ENCODE data around the gene ASS1.

ASS1 gene

DNA sequence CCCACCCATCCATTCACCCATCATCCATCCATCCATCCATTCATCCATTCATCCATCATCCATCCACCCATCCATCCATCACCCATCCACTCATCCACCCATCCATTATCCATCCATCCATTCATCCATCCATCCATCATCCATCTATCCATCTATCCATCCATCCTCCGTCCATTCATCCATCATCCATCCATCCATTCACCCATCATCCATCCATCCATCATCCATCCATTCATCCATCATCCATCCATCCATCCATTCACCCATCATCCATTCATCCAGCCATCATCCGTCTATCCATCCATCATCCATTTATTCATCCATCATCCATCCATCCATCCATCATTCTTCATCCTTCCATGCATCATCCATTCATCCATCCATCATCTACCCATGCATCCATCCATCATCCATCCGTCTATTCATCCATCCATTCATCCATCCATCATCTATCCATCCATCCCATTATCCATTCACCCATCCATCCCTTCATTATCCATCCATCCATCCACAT, 10.1 kb downstream of the ASS1 start:
- no peak overlapping the region for H3K14ac ChIP-seq (ENCODE audit: low read length in 2 of 2)
- H3K9me3 ChIP-seq (ENCODE audit: control insufficient read depth, low read length) = no peaks in the 10 kb centered on the region
- H3K27ac ChIP-seq (ENCODE audit: low read length, poor library complexity, severe bottlenecking) = no peak overlapping the region
- H3K23ac ChIP-seq (ENCODE audit: low read length in 2 of 2) = no peak overlapping the region
- H3K9ac ChIP-seq (ENCODE audit: low read length) = no peak overlapping the region
- H2BK5ac ChIP-seq (ENCODE audit: low read depth, low read length, poor library complexity, severe bottlenecking) = no peak overlapping the region
- H3K4me2 ChIP-seq (ENCODE audit: low read length, poor library complexity, severe bottlenecking) = no peak overlapping the region
- no peak overlapping the region for H2AFZ ChIP-seq (ENCODE audit: low read depth, low read length)
- H3K27me3 ChIP-seq (ENCODE audit: control insufficient read depth in 1 of 2, insufficient read depth in 1 of 2, low read length in 2 of 2) = no peaks in the 10 kb centered on the region
- no peak overlapping the region for H4K8ac ChIP-seq (ENCODE audit: low read length)
- no peak overlapping the region for H2BK120ac ChIP-seq (ENCODE audit: low read depth, low read length)
- peaks cover 42% of the 10 kb centered on the region for H3K4me1 ChIP-seq (ENCODE audit: control insufficient read depth, insufficient read depth, low read depth, low read length)
- H3K36me3 ChIP-seq (ENCODE audit: control insufficient read depth in 1 of 2, insufficient read depth in 2 of 2, low read depth in 1 of 2, low read length in 2 of 2) = peaks cover 43 to 48% of the 10 kb centered on the region in 2 experiments
- H3K4me3 ChIP-seq (ENCODE audit: insufficient read depth in 1 of 2, low read depth in 1 of 2, low read length in 2 of 2) = no peak overlapping the region
- WGBS = 63% methylated on average over 3 of the region's 3 CpGs
- no peak overlapping the region for H3K18ac ChIP-seq (ENCODE audit: low read depth in 1 of 2, low read length in 2 of 2)
- H2BK12ac ChIP-seq (ENCODE audit: low read length in 2 of 2) = no peak overlapping the region
- no peak overlapping the region for H3K4ac ChIP-seq (ENCODE audit: low read depth in 1 of 2, low read length in 2 of 2)
- H3K79me1 ChIP-seq (replicated peaks; ENCODE audit: low read length, poor library complexity, severe bottlenecking) = peaks cover 16% of the 10 kb centered on the region
- no peak for DNase-seq
- H2BK15ac ChIP-seq (ENCODE audit: low read depth, poor library complexity, severe bottlenecking) = no peak overlapping the region
- H2AK5ac ChIP-seq (ENCODE audit: low read length, severe bottlenecking) = no peak overlapping the region
- no peak overlapping the region for H4K91ac ChIP-seq (ENCODE audit: low read length)

DNA sequence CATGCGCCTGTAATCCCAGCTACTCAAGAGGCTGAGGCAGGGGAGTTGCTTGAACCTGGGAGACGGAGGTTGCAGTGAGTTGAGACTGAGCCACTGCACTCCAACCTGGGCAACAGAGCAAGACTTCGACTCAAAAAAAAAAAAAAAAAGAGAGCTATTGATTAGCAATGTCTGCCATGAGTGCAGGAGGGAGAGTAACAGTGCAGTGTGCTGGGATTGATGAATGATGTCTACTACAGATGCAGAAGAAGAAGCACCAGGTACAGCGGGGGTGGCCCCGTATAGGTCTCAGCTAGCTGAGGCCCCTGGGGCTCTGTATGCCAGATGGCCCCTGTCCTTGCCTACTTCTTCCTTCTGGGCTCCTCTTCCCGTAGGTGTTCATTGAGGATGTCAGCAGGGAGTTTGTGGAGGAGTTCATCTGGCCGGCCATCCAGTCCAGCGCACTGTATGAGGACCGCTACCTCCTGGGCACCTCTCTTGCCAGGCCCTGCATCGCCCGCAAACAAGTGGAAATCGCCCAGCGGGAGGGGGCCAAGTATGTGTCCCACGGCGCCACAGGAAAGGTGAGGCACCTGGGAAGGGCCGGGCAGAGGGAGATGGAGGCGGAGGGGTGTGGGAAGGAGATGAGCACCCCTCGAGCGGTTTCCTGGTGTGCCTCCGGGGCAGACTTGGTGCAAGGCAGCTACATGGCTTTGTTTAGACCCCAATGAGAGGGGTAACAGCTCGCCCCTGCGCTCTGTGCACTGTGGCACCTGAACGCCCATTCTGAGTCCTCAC, 13.5 kb downstream of the ASS1 start:
- H3K36me3 ChIP-seq (ENCODE audit: control insufficient read depth in 1 of 2, insufficient read depth in 2 of 2, low read depth in 1 of 2, low read length in 2 of 2) = peaks cover 52 to 63% of the 10 kb centered on the region in 2 experiments
- H4K91ac ChIP-seq (ENCODE audit: low read length) = no peak overlapping the region
- H2BK5ac ChIP-seq (ENCODE audit: low read depth, low read length, poor library complexity, severe bottlenecking) = no peak overlapping the region
- H2BK15ac ChIP-seq (ENCODE audit: low read depth, poor library complexity, severe bottlenecking) = no peak overlapping the region
- no peak overlapping the region for H3K14ac ChIP-seq (ENCODE audit: low read length in 2 of 2)
- peaks cover 11% of the 10 kb centered on the region for H3K4me1 ChIP-seq (ENCODE audit: control insufficient read depth, insufficient read depth, low read depth, low read length)
- no peak overlapping the region for H2AFZ ChIP-seq (ENCODE audit: low read depth, low read length)
- H2BK120ac ChIP-seq (ENCODE audit: low read depth, low read length) = no peak overlapping the region
- H2BK12ac ChIP-seq (ENCODE audit: low read length in 2 of 2) = no peak overlapping the region
- no peak overlapping the region for H2AK5ac ChIP-seq (ENCODE audit: low read length, severe bottlenecking)
- H4K8ac ChIP-seq (ENCODE audit: low read length) = no peak overlapping the region
- H3K23ac ChIP-seq (ENCODE audit: low read length in 2 of 2) = no peak overlapping the region
- no peak overlapping the region for H3K18ac ChIP-seq (ENCODE audit: low read depth in 1 of 2, low read length in 2 of 2)
- H3K9ac ChIP-seq (ENCODE audit: low read length) = no peak overlapping the region
- no peak for DNase-seq
- H3K9me3 ChIP-seq (ENCODE audit: control insufficient read depth, low read length) = no peaks in the 10 kb centered on the region
- peaks cover 7% of the 10 kb centered on the region for H3K79me1 ChIP-seq (replicated peaks; ENCODE audit: low read length, poor library complexity, severe bottlenecking)
- no peaks in the 10 kb centered on the region for H3K27me3 ChIP-seq (ENCODE audit: control insufficient read depth in 1 of 2, insufficient read depth in 1 of 2, low read length in 2 of 2)
- H3K4ac ChIP-seq (ENCODE audit: low read depth in 1 of 2, low read length in 2 of 2) = no peak overlapping the region
- WGBS = 93% methylated on average over 23 of the region's 23 CpGs
- H3K4me3 ChIP-seq (ENCODE audit: insufficient read depth in 1 of 2, low read depth in 1 of 2, low read length in 2 of 2) = no peak overlapping the region
- H3K27ac ChIP-seq (ENCODE audit: low read length, poor library complexity, severe bottlenecking) = no peak overlapping the region
- H3K4me2 ChIP-seq (ENCODE audit: low read length, poor library complexity, severe bottlenecking) = no peak overlapping the region

- H3K4ac ChIP-seq (ENCODE audit: low read depth in 1 of 2, low read length in 2 of 2) = no peak overlapping the region
- WGBS = 93% methylated on average over 5 of the region's 5 CpGs
Measured at GRCh38 chr9:130458804-130459067, 14.0 kb downstream of the ASS1 start.

DNA sequence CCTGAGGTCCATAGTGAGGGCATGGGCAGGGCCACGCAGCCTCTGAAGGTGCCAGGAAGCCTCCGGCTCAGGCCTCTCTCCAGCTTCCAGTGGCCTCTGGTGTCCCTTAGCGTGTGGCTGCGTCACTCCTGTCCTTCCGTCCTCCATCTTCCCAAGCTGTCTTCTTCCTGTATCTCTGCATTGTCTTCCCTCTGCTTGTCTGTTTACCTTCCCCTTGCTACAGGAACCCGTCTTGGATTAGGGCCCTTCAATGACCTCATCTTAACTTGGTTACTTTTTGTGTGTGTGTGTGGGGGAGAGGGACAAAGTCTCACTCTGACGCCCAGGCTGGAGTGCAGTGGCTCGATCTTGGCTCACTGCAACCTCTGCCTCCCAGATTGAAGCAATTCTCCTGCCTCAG, 14.4 kb downstream of the ASS1 start:
- no peak overlapping the region for H2AFZ ChIP-seq (ENCODE audit: low read depth, low read length)
- no peak for DNase-seq
- no peak overlapping the region for H3K4me2 ChIP-seq (ENCODE audit: low read length, poor library complexity, severe bottlenecking)
- no peak overlapping the region for H3K4me3 ChIP-seq (ENCODE audit: insufficient read depth in 1 of 2, low read depth in 1 of 2, low read length in 2 of 2)
- no peak overlapping the region for H3K23ac ChIP-seq (ENCODE audit: low read length in 2 of 2)
- 98% methylated on average over 6 of the region's 8 CpGs for WGBS
- H3K27ac ChIP-seq (ENCODE audit: low read length, poor library complexity, severe bottlenecking) = no peak overlapping the region
- peaks cover 57 to 69% of the 10 kb centered on the region in 2 experiments for H3K36me3 ChIP-seq (ENCODE audit: control insufficient read depth in 1 of 2, insufficient read depth in 2 of 2, low read depth in 1 of 2, low read length in 2 of 2)
- no peak overlapping the region for H2BK12ac ChIP-seq (ENCODE audit: low read length in 2 of 2)
- H3K14ac ChIP-seq (ENCODE audit: low read length in 2 of 2) = no peak overlapping the region
- no peak overlapping the region for H4K91ac ChIP-seq (ENCODE audit: low read length)
- no peaks in the 10 kb centered on the region for H3K9me3 ChIP-seq (ENCODE audit: control insufficient read depth, low read length)
- no peak overlapping the region for H3K4ac ChIP-seq (ENCODE audit: low read depth in 1 of 2, low read length in 2 of 2)
- no peak overlapping the region for H2BK120ac ChIP-seq (ENCODE audit: low read depth, low read length)
- H3K27me3 ChIP-seq (ENCODE audit: control insufficient read depth in 1 of 2, insufficient read depth in 1 of 2, low read length in 2 of 2) = no peaks in the 10 kb centered on the region
- H3K9ac ChIP-seq (ENCODE audit: low read length) = no peak overlapping the region
- peaks cover 4% of the 10 kb centered on the region for H3K79me1 ChIP-seq (replicated peaks; ENCODE audit: low read length, poor library complexity, severe bottlenecking)
- H2BK15ac ChIP-seq (ENCODE audit: low read depth, poor library complexity, severe bottlenecking) = no peak overlapping the region
- H2AK5ac ChIP-seq (ENCODE audit: low read length, severe bottlenecking) = no peak overlapping the region
- H3K4me1 ChIP-seq (ENCODE audit: control insufficient read depth, insufficient read depth, low read depth, low read length) = peaks cover 2% of the 10 kb centered on the region
- H2BK5ac ChIP-seq (ENCODE audit: low read depth, low read length, poor library complexity, severe bottlenecking) = no peak overlapping the region
- no peak overlapping the region for H4K8ac ChIP-seq (ENCODE audit: low read length)
- H3K18ac ChIP-seq (ENCODE audit: low read depth in 1 of 2, low read length in 2 of 2) = no peak overlapping the region

More at GRCh38 chr9:130458804-130459067, 14.0 kb downstream of the ASS1 start:
- H3K36me3 ChIP-seq (ENCODE audit: control insufficient read depth in 1 of 2, insufficient read depth in 2 of 2, low read depth in 1 of 2, low read length in 2 of 2) = peaks cover 57 to 68% of the 10 kb centered on the region in 2 experiments
- H2BK5ac ChIP-seq (ENCODE audit: low read depth, low read length, poor library complexity, severe bottlenecking) = no peak overlapping the region
- H2BK120ac ChIP-seq (ENCODE audit: low read depth, low read length) = no peak overlapping the region
- H4K8ac ChIP-seq (ENCODE audit: low read length) = no peak overlapping the region
- no peak overlapping the region for H2AFZ ChIP-seq (ENCODE audit: low read depth, low read length)
- H2BK12ac ChIP-seq (ENCODE audit: low read length in 2 of 2) = no peak overlapping the region
- no peaks in the 10 kb centered on the region for H3K27me3 ChIP-seq (ENCODE audit: control insufficient read depth in 1 of 2, insufficient read depth in 1 of 2, low read length in 2 of 2)
- H3K18ac ChIP-seq (ENCODE audit: low read depth in 1 of 2, low read length in 2 of 2) = no peak overlapping the region
- no peaks in the 10 kb centered on the region for H3K9me3 ChIP-seq (ENCODE audit: control insufficient read depth, low read length)
- no peak overlapping the region for H3K9ac ChIP-seq (ENCODE audit: low read length)
- H3K27ac ChIP-seq (ENCODE audit: low read length, poor library complexity, severe bottlenecking) = no peak overlapping the region
- no peak overlapping the region for H4K91ac ChIP-seq (ENCODE audit: low read length)
- H3K23ac ChIP-seq (ENCODE audit: low read length in 2 of 2) = no peak overlapping the region
- H3K4me2 ChIP-seq (ENCODE audit: low read length, poor library complexity, severe bottlenecking) = no peak overlapping the region
- peaks cover 6% of the 10 kb centered on the region for H3K79me1 ChIP-seq (replicated peaks; ENCODE audit: low read length, poor library complexity, severe bottlenecking)
- H2BK15ac ChIP-seq (ENCODE audit: low read depth, poor library complexity, severe bottlenecking) = no peak overlapping the region
- no peak overlapping the region for H3K14ac ChIP-seq (ENCODE audit: low read length in 2 of 2)
- no peak overlapping the region for H3K4me3 ChIP-seq (ENCODE audit: insufficient read depth in 1 of 2, low read depth in 1 of 2, low read length in 2 of 2)
- peaks cover 6% of the 10 kb centered on the region for H3K4me1 ChIP-seq (ENCODE audit: control insufficient read depth, insufficient read depth, low read depth, low read length)
- no peak for DNase-seq
- H2AK5ac ChIP-seq (ENCODE audit: low read length, severe bottlenecking) = no peak overlapping the region
